Gastroesophageal sphincter (tissue), 3 donors: ENCODE measurements around the gene TCTN2.

ENCODE experiments used
- POLR2A ChIP-seq, 2 donors: fragments of 450-650 bp; IDR thresholded peaks; one replicate each; pipeline ENCODE4 v1.6.1; 2017; ENCODE audit warnings: antibody characterized with exemption in 2 of 2, mild to moderate bottlenecking in 2 of 2, moderate library complexity in 1 of 2
- POLR2AphosphoS5 ChIP-seq: sonication (generic); formaldehyde crosslinking; IDR thresholded peaks from one replicate; pipeline ENCODE4 v1.6.1; 2017; ENCODE audit warnings: antibody characterized with exemption
- TF ChIP-seq, protein P1 (sequence below), 4 experiments: fragments of 200-600 bp in 2 of 4; fragments of 450-650 bp in 2 of 4; sonication (generic) in 1 of 4; IDR thresholded peaks; one replicate each; pipeline ENCODE4 v1.5.1; 2017 to 2019; ENCODE audit warnings: antibody characterized with exemption in 4 of 4, mild to moderate bottlenecking in 2 of 4, moderate library complexity in 2 of 4

DNA sequence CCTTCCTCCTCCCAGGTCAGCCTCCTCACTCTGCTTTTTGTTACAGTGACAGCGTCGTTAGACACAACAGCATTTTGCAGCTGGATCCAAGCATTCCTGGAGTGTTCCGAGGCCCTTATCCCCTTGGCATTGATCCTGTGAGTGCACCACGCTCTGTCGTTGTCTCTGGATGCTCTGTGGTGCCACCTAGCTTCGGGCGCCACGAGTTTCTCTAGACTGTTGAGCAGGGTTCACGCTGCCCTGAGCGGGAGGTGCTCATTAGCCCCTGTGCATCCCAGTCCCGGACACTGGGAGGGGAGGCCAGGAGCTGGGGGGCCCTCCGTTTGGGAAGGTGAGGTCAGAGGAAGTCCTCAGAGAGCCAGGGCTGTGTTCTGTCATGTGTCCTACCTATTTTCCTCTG, 73.9 kb downstream of the TCTN2 start:
- TF ChIP-seq POLR2AphosphoS5 (no peak), POLR2A (IDR thresholded peaks at IDR 0.05) (no peak)
- TF ChIP-seq, protein P1, sequence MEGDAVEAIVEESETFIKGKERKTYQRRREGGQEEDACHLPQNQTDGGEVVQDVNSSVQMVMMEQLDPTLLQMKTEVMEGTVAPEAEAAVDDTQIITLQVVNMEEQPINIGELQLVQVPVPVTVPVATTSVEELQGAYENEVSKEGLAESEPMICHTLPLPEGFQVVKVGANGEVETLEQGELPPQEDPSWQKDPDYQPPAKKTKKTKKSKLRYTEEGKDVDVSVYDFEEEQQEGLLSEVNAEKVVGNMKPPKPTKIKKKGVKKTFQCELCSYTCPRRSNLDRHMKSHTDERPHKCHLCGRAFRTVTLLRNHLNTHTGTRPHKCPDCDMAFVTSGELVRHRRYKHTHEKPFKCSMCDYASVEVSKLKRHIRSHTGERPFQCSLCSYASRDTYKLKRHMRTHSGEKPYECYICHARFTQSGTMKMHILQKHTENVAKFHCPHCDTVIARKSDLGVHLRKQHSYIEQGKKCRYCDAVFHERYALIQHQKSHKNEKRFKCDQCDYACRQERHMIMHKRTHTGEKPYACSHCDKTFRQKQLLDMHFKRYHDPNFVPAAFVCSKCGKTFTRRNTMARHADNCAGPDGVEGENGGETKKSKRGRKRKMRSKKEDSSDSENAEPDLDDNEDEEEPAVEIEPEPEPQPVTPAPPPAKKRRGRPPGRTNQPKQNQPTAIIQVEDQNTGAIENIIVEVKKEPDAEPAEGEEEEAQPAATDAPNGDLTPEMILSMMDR (IDR thresholded peaks at IDR 0.05): no peak
